HepG2 (cell line): ENCODE results near the gene FGF7. TPM values are rescaled to one million over a fixed set of nuclear protein-coding genes. Genes with fewer than 3 reads are reported as not detected.

Source experiments
- ATAC-seq: fragments of 200-7000 bp; cut with Tn5 transposase; 3 replicates; pipeline ENCODE4 v1.9.1; 2020; ENCODE audit warnings: mild to moderate bottlenecking, moderate library complexity
- BruUV-seq: library from RNA; stranded (reverse); fragments of 400-500 nt; replicated peaks from 2 replicates; lab custom pipeline; 2021; lab: Mats Ljungman, UMichigan
- CTCF ChIA-PET: fragments of 300-600 bp; formaldehyde crosslinking; extraction: SDS; loops from one replicate; lab custom pipeline; 2021; ENCODE audit warnings: low total read pairs, inconsistent platforms, low intra/inter-chr PET ratio; lab: Yijun Ruan, JAX
- POLR2A ChIA-PET: fragments of 350-600 bp; sonication (Branson Sonifier 250); formaldehyde crosslinking; loops from one replicate; lab custom pipeline; 2020; ENCODE audit warnings: antibody characterized with exemption, inconsistent platforms; lab: Yijun Ruan, JAX
- DNase-seq: peaks from one replicate; pipeline ENCODE4 v3.0.0-alpha.2; 2015; ENCODE audit warnings: low spot score
- FAIRE-seq: peaks from 3 replicates; lab custom pipeline; 2011; peaks lifted over from hg19 to GRCh38; lab: Jason Lieb, UNC
- H2AFZ ChIP-seq: one replicate; pipeline ENCODE4 v1.6.1; 2011; ENCODE audit warnings: low read length, inconsistent platforms
- H3K27ac ChIP-seq: fragments of 300-600 bp; 3 replicates; pipeline ENCODE4 v1.8.0; 2011; ENCODE audit warnings: mixed run types, mild to moderate bottlenecking, mixed read lengths, low read length, inconsistent platforms; ENCODE audit not compliant: insufficient read depth; ENCODE audit errors: extremely low read length
- H3K27me3 ChIP-seq, 2 experiments: fragments of 200-600 bp in 1 of 2; 2 replicates in 1 of 2; 3 replicates in 1 of 2; pipeline versions ENCODE4 v1.6.0 to v1.8.0; 2011; ENCODE audit warnings: low read length in 2 of 2, mild to moderate bottlenecking in 2 of 2, moderate library complexity in 2 of 2, inconsistent platforms in 1 of 2; ENCODE audit not compliant: insufficient read depth in 2 of 2, control insufficient read depth in 1 of 2
- H3K36me3 ChIP-seq, 2 experiments: fragments of 200-600 bp in 1 of 2; replicated peaks in 1 of 2; 2 replicates in 1 of 2; 3 replicates in 1 of 2; pipeline versions ENCODE4 v1.5.1 to v1.8.0; 2011; ENCODE audit warnings: low read length in 2 of 2, inconsistent platforms in 1 of 2; ENCODE audit not compliant: insufficient read depth in 2 of 2, control insufficient read depth in 1 of 2
- H3K4me1 ChIP-seq: 2 replicates; pipeline ENCODE4 v1.5.1; 2012; ENCODE audit warnings: low read length, inconsistent platforms; ENCODE audit not compliant: insufficient read depth
- H3K4me2 ChIP-seq: 2 replicates; pipeline ENCODE4 v1.6.0; 2011; ENCODE audit warnings: low read depth, low read length, inconsistent platforms
- H3K4me3 ChIP-seq, 3 experiments: fragments of 200-600 bp in 1 of 3; sonication (generic), shearing (Covaris generic) in 1 of 3; replicated peaks in 1 of 3; 2 replicates each; pipeline ENCODE4 v1.5.1; 2011 to 2016; ENCODE audit warnings: low read length in 3 of 3, inconsistent platforms in 2 of 3, low read depth in 2 of 3, mild to moderate bottlenecking in 2 of 3, control low read depth in 1 of 3, mixed read lengths in 1 of 3; ENCODE audit not compliant: insufficient read depth in 1 of 3
- H3K79me2 ChIP-seq: one replicate; pipeline ENCODE4 v1.6.1; 2011; ENCODE audit warnings: low read length, inconsistent platforms; ENCODE audit not compliant: insufficient read depth
- H3K9ac ChIP-seq: 2 replicates; pipeline ENCODE4 v1.6.0; 2011; ENCODE audit warnings: mild to moderate bottlenecking, low read depth, low read length, inconsistent platforms; ENCODE audit not compliant: insufficient read depth
- H3K9me3 ChIP-seq: 2 replicates; pipeline ENCODE4 v1.5.1; 2012; ENCODE audit warnings: mild to moderate bottlenecking, low read length
- H4K20me1 ChIP-seq: 2 replicates; pipeline ENCODE4 v1.6.0; 2011; ENCODE audit warnings: inconsistent platforms, mild to moderate bottlenecking, low read length, moderate library complexity; ENCODE audit not compliant: insufficient read depth
- ATRX ChIP-seq: sonication (generic); formaldehyde crosslinking; IDR thresholded peaks from 2 replicates; pipeline ENCODE4 v1.4.0; 2020; ENCODE audit warnings: missing genetic modification reagents, borderline replicate concordance
- CEBPG ChIP-seq: IDR thresholded peaks from 2 replicates; pipeline ENCODE4 v1.6.1; 2016
- FOSL1 ChIP-seq: sonication (generic); formaldehyde crosslinking; IDR thresholded peaks from 2 replicates; pipeline ENCODE4 v1.9.0; 2021; ENCODE audit warnings: missing genetic modification reagents, borderline replicate concordance
- HCFC1 ChIP-seq: fragments of 150-350 bp; IDR thresholded peaks from 2 replicates; pipeline ENCODE4 v1.6.1; 2014; ENCODE audit warnings: low read depth, low read length
- HNRNPL ChIP-seq: fragments of 200-400 bp; formaldehyde crosslinking; IDR thresholded peaks from 2 replicates; pipeline ENCODE4 v1.6.1; 2017; ENCODE audit warnings: mild to moderate bottlenecking, low read depth, low read length
- NFKBIZ ChIP-seq: IDR thresholded peaks from 2 replicates; pipeline ENCODE4 v1.6.1; 2018; ENCODE audit warnings: missing genetic modification reagents, missing compliant biosample characterization
- NR2C2 ChIP-seq: sonication (generic); formaldehyde crosslinking; IDR thresholded peaks from 2 replicates; pipeline ENCODE4 v1.4.0; 2020; ENCODE audit warnings: missing genetic modification reagents, mild to moderate bottlenecking, moderate library complexity, borderline replicate concordance
- RFX5 ChIP-seq: IDR thresholded peaks from 2 replicates; pipeline ENCODE4 v1.6.1; 2011; ENCODE audit warnings: low read depth, low read length, improper control_type of control experiment
- ZNF138 ChIP-seq: sonication (generic); formaldehyde crosslinking; IDR thresholded peaks from 2 replicates; pipeline ENCODE4 v1.5.0; 2020; ENCODE audit warnings: mild to moderate bottlenecking, low read depth, missing genetic modification reagents
- ZNF292 ChIP-seq: sonication (generic); formaldehyde crosslinking; IDR thresholded peaks from 2 replicates; pipeline ENCODE4 v1.8.1; 2022; ENCODE audit warnings: mild to moderate bottlenecking, low read depth, missing genetic modification reagents, borderline replicate concordance
- ZNF34 ChIP-seq: sonication (generic); formaldehyde crosslinking; IDR thresholded peaks from 2 replicates; pipeline ENCODE4 v1.4.0; 2020; ENCODE audit warnings: mild to moderate bottlenecking, missing genetic modification reagents, borderline replicate concordance
- ZNF468 ChIP-seq: sonication (generic); formaldehyde crosslinking; IDR thresholded peaks from 2 replicates; pipeline ENCODE4 v1.8.0; 2022; ENCODE audit warnings: mild to moderate bottlenecking, moderate library complexity, missing genetic modification reagents
- ZNF703 ChIP-seq: sonication (generic); formaldehyde crosslinking; IDR thresholded peaks from 2 replicates; pipeline ENCODE4 v1.5.1; 2020; ENCODE audit warnings: missing genetic modification reagents, mild to moderate bottlenecking, moderate library complexity, borderline replicate concordance
- WGBS: methylation state at CpG from one replicate; pipeline ENCODE4 v1.1.6; 2017; ENCODE audit warnings: low lambda C conversion rate; 5-methylcytosine and 5-hydroxymethylcytosine counted together
- in situ Hi-C: cut with HindIII; loops from 2 replicates; pipeline ENCODE4 v1.10.0; 2017; ENCODE audit warnings: low pct_unique_long_range_greater_than_20kb; ENCODE audit not compliant: extremely low pct_ligation_motif_present
- intact Hi-C: fragments of 100-400 bp; cut with micrococcal nuclease; formaldehyde crosslinking; loops from one replicate; pipeline ENCODE4 v1.10.0; 2022; ENCODE audit not compliant: unreplicated experiment
- polyA plus RNA-seq, 8 experiments: library from polyadenylated mRNA; depleted of rRNA in 3 of 8; stranded (reverse) in 7 of 8; unstranded in 1 of 8; fragments of >200 nt; fragmentation: Illumina TruSeq in 4 of 8; extraction: Trizol in 4 of 8; gene quantifications; 2 replicates each; pipeline versions ENCODE4 v1.2.1 to v1.2.3, GENCODE V29; 2011 to 2016; ENCODE audit warnings: low read depth in 4 of 8, missing spikeins in 1 of 8, mixed read lengths in 1 of 8; ENCODE audit not compliant: insufficient read depth in 1 of 8
- total RNA-seq, 5 experiments: library from RNA; depleted of rRNA; stranded (reverse); fragments of >200 nt; fragmentation: Illumina TruSeq; extraction: Trizol; gene quantifications; 2 replicates each; pipeline ENCODE4 v1.2.3, GENCODE V29; 2016; ENCODE audit warnings: low read depth in 1 of 5
- TF ChIP-seq, protein P1 (sequence below): sonication (generic); formaldehyde crosslinking; IDR thresholded peaks from 2 replicates; pipeline ENCODE4 v1.8.0; 2022; ENCODE audit warnings: missing genetic modification reagents, mild to moderate bottlenecking, moderate library complexity, borderline replicate concordance
- TF ChIP-seq, protein P2 (sequence below): sonication (generic); formaldehyde crosslinking; IDR thresholded peaks from 2 replicates; pipeline ENCODE4 v1.4.0; 2020; ENCODE audit warnings: mild to moderate bottlenecking, missing genetic modification reagents
- TF ChIP-seq, protein P3 (sequence below): sonication (generic); formaldehyde crosslinking; IDR thresholded peaks from 2 replicates; pipeline ENCODE4 v1.4.0; 2020; ENCODE audit warnings: missing genetic modification reagents

Gene FGF7
- total and polyA plus RNA-seq, 2 of the 13 experiments (the other 11 are each of a cell fraction or from before 2014, with no cell fraction given), result not detected

GRCh38 chr15:49490966-49491365 lies 67.9 kb downstream of the FGF7 start:
- Histone ChIP-seq H3K27me3 (no peaks in the 10 kb centered on the region), H3K4me3 (no peak overlapping the region), H3K27ac (no peak overlapping the region), H3K9me3 (no peaks in the 10 kb centered on the region), H3K36me3 (no peaks in the 10 kb centered on the region), H4K20me1 (no peaks in the 10 kb centered on the region), H3K79me2 (no peaks in the 10 kb centered on the region), H3K9ac (no peak overlapping the region), H2AFZ (no peak overlapping the region), H3K4me2 (no peak overlapping the region), H3K4me1 (no peaks in the 10 kb centered on the region)
- ATAC-seq, result no peak
- ChIA-PET POLR2A (no interaction called here), CTCF (no interaction called here)
- BruUV-seq, result no TSS peak
- no peak for FAIRE-seq
- intact Hi-C loops (no loop called here), in situ Hi-C loops (no loop called here)
- TF ChIP-seq ZNF138 (CRISPR knock-in tag), result no peak
- no peak for TF ChIP-seq ZNF703 (CRISPR knock-in tag)
- no peak for TF ChIP-seq HNRNPL
- TF ChIP-seq CEBPG (CRISPR knock-in tag), result no peak
- no peak for TF ChIP-seq ZNF34 (CRISPR knock-in tag)
- no peak for TF ChIP-seq FOSL1 (CRISPR knock-in tag)
- no peak for TF ChIP-seq ATRX (CRISPR knock-in tag)
- no peak for TF ChIP-seq HCFC1
- TF ChIP-seq NR2C2, result no peak
- no peak for TF ChIP-seq ZNF468 (CRISPR knock-in tag)
- TF ChIP-seq RFX5, result no peak
- TF ChIP-seq NFKBIZ (CRISPR knock-in tag), result no peak
- TF ChIP-seq, protein P1, sequence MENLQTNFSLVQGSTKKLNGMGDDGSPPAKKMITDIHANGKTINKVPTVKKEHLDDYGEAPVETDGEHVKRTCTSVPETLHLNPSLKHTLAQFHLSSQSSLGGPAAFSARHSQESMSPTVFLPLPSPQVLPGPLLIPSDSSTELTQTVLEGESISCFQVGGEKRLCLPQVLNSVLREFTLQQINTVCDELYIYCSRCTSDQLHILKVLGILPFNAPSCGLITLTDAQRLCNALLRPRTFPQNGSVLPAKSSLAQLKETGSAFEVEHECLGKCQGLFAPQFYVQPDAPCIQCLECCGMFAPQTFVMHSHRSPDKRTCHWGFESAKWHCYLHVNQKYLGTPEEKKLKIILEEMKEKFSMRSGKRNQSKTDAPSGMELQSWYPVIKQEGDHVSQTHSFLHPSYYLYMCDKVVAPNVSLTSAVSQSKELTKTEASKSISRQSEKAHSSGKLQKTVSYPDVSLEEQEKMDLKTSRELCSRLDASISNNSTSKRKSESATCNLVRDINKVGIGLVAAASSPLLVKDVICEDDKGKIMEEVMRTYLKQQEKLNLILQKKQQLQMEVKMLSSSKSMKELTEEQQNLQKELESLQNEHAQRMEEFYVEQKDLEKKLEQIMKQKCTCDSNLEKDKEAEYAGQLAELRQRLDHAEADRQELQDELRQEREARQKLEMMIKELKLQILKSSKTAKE (CRISPR knock-in tag), result no peak
- TF ChIP-seq, protein P2, sequence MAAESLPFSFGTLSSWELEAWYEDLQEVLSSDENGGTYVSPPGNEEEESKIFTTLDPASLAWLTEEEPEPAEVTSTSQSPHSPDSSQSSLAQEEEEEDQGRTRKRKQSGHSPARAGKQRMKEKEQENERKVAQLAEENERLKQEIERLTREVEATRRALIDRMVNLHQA, result no peak
- TF ChIP-seq, protein P3, sequence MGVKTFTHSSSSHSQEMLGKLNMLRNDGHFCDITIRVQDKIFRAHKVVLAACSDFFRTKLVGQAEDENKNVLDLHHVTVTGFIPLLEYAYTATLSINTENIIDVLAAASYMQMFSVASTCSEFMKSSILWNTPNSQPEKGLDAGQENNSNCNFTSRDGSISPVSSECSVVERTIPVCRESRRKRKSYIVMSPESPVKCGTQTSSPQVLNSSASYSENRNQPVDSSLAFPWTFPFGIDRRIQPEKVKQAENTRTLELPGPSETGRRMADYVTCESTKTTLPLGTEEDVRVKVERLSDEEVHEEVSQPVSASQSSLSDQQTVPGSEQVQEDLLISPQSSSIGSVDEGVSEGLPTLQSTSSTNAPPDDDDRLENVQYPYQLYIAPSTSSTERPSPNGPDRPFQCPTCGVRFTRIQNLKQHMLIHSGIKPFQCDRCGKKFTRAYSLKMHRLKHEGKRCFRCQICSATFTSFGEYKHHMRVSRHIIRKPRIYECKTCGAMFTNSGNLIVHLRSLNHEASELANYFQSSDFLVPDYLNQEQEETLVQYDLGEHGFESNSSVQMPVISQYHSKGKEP (CRISPR knock-in tag), result no peak
- TF ChIP-seq ZNF292 (CRISPR knock-in tag), result no peak
- 91% methylated on average over 1 of the region's 1 CpG for whole genome bisulfite sequencing
- DNase-seq, result no peak
